Medulla oblongata (tissue), 1 donor: ENCODE measurements around the gene TCF15.
"Not testable (repeated sequence)": the region's sequence is repeated elsewhere in the genome, so short reads cannot be mapped to it uniquely, and the experiment has no call there.

Experiments
- DNase-seq: peaks from one replicate; pipeline ENCODE4 v3.0.0-alpha.2; 2015; ENCODE audit errors: extremely low spot score

Gene TCF15

DNA sequence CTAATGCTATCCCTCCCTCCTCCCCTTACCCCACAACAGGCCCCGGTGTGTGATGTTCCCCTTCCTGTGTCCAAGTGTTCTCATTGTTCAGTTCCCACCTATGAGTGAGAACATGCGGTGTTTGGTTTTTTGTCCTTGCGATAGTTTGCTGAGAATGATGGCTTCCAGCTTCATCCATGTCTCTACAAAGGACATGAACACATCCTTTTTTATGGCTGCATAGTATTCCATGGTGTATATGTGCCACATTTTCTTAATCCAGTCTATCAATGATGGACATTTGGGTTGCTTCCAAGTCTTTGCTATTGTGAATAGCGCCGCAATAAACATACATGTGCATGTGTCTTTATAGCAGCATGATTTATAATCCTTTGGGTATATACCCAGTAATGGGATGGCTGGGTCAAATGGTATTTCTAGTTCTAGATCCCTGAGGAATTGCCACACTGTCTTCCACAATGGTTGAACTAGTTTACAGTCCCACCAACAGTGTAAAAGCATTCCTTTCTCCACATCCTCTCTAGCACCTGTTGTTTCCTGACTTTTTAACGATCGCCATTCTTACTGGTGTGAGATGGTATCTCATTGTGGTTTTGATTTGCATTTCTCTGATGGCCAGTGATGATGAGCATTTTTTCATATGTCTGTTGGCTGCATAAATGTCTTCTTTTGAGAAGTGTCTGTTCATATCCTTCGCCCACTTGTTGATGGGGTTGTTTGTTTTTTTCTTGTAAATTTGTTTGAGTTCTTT is 31.0 kb downstream of the TCF15 start:
- DNase-seq = not testable (repeated sequence)

GRCh38 chr20:577167-577791 is 32.8 kb downstream of the TCF15 start:
- no peak for DNase-seq

- DNase-seq = no peak
These were observed 34.0 kb downstream of the TCF15 start for GRCh38 chr20:576156-576555.

GRCh38 chr20:575230-575629 is 34.9 kb downstream of the TCF15 start:
- no peak for DNase-seq

DNA sequence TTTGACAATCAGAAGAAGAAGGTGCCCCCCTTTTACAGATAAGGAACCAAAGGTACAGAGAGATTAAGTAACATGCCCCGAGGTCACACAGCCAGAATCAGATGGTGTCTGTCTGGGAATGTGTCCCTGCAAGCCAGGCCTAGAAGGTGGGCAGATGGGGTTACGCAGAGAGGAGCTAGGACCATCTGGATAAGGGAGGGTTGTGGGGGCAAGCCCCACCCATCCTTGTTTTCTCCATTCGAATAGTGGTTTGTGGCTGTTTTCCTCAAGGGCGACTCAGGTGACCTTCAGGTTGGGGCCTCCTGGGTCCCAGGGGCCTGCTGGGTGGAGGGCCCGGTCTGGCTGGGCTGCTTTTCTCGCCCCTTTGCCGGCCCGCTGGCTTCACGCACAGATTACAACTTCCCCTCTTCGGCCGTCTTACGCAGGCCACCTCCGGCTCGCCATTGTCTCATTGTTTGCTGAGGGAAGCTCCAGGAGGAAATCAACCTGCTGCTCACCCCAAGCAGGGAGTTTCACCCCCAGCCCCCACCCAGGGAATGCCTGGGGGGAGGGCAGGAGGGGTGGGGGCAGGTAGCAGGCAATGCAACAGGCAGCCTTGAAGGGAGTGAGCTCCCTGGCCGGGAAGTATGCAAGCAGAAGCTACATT is 35.7 kb downstream of the TCF15 start:
- no peak for DNase-seq

- no peak for DNase-seq
These were observed 36.5 kb downstream of the TCF15 start for GRCh38 chr20:573414-574296.

GRCh38 chr20:572727-573126 is 37.4 kb downstream of the TCF15 start:
- no peak for DNase-seq

DNA sequence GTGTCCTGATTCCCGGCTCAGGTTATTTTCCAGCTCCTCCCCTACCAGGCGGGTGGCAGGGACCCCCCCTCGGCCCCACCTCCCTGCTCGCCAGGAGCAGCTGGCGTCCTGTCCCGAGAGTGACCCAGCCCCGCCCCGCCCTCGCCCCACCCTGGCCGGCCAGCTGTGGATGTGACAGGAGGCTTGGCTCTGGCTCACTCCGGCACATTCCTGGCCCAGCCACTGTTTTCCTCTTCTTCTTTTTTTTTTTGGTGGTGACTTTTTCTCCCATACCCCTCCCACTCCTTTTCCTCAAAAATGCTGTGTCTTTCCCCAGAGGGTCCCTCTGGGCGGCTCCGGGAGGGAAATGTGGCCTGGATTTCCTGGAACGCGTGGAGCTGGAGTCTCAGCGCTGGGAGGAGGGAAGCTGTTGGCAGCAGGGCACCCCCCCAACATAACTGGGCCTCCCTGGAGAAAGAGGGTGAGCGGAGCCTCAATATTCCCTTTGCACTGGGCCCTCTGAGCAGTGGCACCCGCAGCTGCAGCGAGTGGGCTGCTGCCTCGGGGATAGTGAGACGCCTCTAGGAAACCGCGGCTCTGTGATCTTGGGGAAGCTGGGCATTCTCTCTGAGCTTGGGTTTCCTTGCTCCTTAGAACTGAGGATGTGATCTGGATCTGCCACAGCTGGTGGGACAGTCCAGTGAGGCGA is 38.2 kb downstream of the TCF15 start:
- no peak for DNase-seq

DNA sequence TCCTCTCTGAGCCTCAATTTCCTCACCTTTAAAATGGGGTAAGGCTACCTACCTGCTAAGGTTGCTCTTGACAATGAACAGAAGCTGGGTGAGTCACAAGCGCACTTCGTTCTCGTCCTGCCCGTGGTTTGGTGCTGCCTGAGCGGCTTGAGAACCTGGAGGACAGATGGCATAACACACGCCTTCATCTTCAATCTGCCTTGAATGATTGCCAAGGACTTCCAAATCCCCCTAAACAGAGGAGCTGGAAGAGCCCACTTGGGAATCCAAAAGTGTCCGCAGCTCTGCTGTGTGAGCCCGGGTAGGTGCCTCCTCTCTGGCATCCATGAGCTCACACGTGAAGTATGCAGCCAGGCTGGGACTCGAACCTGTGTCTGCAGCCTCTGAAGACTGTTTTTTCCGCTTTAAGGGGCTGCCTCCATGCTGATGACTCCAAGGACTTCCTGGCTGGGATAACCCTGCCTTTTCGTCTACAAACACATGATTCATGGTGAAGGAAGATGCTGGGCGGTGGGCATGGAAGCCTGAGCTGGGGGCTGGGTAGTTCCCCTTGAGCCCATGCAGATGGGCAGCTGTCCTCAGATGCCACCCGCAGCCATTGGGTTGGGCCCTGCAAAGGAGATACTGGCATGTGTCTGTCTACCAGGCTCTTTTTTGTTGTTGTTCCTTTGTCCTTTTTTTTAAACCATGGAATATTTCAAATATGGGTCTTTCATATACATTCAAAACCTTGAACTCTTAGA is 41.3 kb downstream of the TCF15 start:
- no peak for DNase-seq

GRCh38 chr20:568097-568652 is 41.9 kb downstream of the TCF15 start:
- no peak for DNase-seq

DNA sequence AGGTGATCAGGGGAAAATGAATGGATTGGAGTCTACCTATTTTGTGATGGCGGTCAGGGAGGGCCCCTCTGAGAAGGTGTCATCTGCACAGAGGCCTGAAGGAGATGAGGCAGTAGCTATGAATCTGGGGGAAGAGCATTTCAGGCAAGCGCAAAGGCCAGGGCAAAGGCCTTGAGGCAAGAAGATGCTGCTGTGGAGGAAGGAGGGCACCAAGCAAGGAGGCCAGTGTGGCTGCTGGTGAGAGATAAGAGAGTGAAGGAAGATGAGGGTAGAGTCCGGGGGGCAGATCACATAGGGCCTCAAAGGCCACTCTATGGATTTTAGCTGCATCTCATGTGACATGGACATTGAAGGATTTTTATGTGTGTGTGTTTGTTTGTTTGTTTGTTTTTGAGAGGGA is 45.9 kb downstream of the TCF15 start:
- no peak for DNase-seq

- DNase-seq = no peak
These were observed 46.9 kb downstream of the TCF15 start for GRCh38 chr20:563187-563586.

GRCh38 chr20:562232-562897 is 47.7 kb downstream of the TCF15 start:
- no peak for DNase-seq

DNA sequence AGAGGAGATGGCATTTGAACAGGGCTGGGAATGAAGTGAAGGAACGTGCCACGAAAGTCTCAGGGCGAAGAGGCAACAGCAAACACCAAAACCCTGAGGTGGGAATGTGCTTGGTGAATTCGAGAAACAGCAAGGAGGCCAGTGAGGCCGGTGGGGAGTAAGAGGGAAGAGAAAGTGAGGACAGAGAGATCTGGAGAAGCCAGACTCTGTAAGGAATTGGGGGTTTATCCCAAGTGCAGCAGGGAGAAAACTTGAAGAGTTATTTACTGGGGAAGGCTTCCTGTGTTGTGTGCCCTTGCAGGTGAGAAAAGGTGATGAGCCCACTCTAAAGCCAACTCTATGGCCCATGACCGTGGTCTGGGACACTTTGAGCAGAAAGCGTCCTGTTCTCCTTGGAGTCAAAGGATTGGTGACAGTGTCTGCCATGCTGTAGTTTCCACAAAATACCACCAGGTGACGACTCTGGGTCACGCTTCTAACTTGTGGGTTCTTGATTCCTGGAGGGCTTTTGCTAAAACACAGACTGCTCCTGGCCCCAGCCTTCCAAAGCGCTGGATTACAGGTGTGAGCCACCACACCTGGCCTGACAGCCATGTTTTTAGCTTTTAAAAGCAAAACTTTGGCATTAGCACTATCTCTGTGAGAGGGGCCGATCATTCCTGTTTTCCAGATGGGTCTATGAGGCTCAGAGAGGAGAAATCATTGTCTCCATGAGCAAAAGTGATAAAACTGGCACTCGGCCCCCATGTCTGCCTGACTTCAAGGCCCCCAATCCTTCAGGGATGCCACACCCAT is 48.5 kb downstream of the TCF15 start:
- peak; percentile 84 for DNase-seq

DNA sequence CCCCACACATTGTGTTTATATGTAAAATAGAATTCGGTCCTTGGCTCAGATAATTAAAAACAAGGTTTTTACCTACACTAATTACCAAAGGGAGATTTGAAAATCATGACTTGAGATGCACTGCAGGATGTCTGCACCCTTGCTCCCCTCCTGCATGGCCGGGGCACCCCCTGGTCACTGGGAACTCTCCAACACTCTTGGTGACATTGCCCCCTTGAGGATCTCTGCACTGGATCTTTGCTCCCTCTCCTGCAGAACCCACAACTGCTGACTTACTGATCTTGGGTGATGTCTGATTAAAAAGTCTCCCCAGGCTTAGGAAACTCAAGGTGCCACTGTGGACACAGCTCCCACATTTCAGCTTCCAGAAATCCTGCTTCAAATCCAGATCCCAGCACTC is 49.4 kb downstream of the TCF15 start:
- DNase-seq = no peak

GRCh38 chr20:558117-558516 is 52.0 kb downstream of the TCF15 start:
- no peak for DNase-seq

GRCh38 chr20:556984-557383 is 53.1 kb downstream of the TCF15 start:
- DNase-seq = no peak

DNA sequence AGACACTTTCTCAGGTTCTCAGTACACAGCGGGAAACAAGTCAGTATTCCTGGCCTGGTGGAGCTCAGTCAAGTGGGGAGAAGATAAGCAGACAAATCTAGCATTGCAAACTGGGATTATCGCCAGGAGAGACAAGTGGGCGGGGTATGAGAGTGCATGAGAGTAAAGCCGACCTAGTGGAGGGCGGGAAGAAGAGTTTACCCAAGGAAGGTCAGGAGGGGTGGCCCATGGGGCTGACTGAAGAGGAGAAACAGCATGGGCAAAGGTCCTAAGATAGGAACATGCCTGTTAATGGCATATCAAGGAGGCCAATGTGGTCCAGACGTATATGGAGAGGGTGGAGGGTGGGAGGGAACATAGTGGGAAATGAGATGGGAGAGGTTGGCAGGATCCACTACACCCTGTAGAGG is 54.1 kb downstream of the TCF15 start:
- DNase-seq = no peak
